ENCODE results near the gene TNRC18.

The TNRC18 gene

DNA sequence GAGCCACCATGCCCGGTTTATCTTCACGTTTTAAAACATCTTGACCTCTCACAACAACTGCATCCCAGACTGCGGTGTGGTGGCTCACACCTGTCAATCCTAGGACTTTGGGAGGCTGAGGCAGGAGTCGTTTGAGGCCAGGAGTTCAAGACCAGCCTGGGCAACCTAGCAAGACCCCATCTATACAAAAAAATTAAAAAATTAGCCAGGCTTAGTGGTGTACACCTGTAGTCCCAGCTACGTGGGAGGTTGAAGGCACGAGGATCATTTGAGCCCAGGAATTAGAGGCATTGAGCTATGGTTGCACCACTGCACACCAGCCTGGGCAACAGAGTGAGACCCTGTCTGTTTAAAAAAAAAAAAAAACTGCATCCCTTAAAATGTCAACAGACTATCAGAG lies 20.2 kb downstream of the TNRC18 start:
- DNase-seq (ENCODE audit: low spot score), result no peak

DNA sequence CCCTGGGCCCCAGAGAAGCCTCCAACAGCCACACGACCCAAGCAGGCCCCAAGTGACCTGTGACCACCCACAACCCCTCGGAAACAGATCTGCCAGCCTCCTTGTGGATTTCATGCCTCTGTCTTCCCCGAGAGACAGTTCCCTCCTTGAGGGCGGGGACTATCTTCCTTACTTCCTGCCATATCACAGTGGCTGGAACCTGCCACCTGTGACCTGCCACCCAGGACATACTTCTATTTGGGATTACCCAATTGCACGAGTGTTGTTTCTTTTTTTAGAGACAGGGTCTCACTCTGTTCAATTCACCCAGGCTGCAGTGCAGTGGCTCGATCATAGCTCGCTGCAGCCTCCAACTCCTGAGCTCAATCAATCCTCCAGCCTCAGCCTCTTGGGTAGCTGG lies 25.9 kb downstream of the TNRC18 start:
- no peak for DNase-seq (ENCODE audit: low spot score)

DNA sequence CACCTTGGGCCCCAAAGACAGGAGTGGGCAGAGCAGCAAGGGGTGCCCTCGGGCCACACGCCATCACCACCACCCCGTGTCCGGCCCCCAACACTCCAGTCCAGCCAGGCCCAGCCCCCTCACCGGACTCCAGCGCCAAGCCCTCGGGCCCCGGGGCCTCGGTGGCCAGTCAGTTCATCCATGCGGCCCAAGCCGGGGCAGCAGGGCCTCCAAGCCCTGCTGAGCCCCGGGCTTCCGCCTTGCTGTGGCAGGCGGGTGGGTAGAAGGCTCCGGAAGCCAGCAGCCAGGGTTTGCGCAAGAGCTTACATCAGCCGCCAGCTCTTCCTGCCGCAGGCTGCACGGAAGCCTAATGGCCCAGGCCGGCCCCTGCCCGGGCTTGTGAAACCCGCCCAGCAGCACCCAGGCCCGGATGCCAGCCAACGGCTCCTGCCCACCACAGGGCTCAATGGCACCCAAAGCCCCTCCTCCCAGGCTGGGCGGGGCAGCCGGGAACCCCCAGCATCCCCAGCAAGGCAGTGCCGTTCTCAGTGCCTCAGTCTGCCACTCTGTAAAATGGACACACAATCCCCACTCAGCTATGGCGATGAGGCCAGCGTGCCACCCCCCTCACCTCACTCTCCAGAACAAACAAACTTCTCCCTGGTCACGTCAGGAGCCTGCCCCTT lies 26.5 kb downstream of the TNRC18 start:
- peak; percentile 93 for DNase-seq (ENCODE audit: low spot score)

DNA sequence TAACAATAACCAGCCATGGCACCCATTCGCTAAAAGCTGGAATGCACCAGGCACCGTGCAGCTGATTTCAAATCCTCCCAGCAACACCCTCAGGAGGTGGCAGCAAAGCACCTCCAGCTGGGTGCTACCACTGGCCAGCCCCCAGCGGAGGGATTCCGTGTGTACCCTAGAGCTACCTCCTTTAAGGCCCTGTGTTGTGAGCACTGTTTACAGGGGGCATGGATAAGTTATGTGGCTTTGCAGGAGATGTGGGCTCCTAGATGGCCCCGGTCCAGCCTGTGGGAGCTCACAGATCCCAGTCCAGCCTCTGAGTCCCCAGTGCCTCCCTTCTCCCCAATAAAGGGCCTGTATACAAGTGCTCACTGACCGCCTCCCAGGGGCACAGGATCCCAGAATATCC lies 27.1 kb downstream of the TNRC18 start:
- no peak for DNase-seq (ENCODE audit: low spot score)

DNA sequence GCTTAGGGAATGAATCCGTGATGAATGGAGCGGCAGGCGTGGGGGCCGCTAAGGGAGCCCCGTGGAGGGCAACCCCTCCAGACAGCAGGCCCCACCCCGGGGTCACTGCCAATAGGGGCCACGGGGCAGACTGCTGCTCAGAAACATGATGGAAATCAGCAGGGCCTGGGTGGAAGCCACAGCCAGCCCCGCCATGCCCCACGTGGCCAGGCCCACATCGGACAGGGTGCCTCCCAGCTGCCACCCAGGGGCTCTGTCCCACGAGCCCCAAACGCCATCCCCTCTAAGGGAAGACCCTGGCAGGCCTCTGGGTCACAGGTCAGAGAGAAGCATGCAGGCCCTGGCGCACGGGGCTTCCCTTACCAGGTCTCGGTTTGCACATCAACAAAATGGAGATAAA lies 28.4 kb downstream of the TNRC18 start:
- no peak for DNase-seq (ENCODE audit: low spot score)

DNA sequence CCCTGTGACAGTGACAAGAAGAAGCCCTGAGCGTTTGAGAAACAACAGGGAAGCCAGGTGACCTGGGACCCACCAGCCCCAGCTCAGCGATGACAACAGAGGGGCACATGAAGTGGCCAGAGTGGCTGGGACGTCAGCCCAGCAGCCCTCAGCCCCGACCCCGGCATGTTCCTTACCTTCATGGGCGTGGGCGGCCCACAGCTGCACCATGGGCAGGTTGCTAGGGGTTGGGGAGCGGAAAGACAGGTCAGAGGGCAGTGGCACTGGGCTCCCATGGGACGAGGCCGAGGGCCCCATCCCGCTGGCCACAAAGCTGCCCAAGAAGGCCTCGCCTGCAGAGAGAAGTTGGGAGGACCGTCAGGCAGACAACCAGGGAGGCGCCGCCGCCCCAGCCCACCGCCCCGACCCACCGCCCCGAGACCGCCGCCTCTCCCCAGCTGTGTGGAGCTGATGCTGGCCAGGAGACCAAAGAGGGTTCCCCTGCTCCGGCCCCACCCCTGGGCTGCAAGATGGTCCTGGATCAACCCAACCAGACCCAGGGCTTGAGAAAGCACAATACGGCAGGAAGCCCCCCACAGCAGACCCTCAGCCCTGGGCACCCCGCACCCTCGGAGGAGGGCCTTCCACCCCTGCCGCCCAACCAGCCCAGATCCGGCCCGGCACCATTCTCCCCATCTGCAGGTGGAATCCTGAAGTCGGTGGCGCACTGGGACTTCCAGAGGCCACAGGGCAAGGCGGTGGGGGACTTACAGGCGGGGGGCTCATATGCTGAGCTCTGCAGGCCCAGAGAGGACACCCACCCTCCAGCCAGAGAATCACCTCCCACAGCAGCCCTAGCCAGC lies 29.1 kb downstream of the TNRC18 start:
- DNase-seq (ENCODE audit: low spot score), result no peak

DNA sequence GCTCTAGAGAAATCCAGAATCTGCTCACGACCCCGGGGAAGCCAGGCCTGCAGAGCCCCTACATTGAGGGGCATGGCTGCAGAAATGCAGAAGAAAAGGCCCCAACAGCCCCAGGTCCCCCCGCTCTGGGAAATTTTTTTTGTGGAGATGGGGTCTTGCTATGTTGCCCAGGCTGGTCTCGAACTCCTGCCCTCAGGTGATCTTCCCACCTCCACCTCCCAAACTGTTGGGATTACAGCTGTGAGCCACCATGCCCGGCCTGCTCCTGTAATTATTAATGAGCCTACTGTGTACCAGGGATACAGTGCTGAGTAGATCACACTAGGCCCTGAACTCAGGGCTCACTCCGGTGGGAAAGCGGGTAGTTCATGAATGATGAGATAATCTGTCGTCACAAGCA lies 29.9 kb downstream of the TNRC18 start:
- no peak for DNase-seq (ENCODE audit: low spot score)

DNA sequence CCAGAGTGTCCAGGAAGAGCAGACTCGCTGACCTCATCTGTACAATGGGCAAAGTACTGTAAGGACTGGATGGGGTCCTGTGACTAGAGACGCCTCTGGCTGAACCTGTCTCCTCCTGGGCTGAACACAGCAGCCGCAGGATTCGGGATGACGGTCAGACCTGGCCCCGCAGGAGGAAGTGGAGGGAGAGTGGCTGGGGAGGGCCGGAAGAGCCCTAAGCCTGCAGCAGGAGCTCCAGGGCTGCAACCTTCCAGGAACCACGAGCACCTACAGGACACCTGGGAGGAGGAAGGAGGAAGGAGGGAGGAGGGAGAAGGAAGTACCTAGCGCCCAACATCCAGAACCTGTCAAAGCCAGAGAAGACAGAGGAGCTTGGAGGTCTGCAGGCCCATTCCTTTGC lies 30.3 kb downstream of the TNRC18 start:
- no peak for DNase-seq (ENCODE audit: low spot score)

DNA sequence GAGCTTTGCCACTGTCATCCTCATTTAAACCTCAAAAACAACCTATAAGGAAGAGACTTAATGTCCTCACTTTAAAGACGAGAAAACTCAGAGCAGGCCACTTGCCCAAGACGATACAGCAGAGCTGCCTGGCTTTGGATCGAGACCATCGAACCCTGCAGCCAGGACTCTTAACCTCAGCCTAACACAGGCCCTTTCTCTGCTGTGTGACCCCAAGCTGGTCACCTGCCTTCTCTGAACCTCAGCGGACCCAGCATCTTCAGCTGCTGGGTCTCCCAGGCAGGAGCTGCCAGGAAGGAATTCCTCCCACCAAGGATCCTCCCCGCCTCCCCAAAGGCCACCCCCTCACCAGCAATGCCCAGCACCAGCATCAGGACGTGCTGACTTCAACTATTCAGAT lies 32.7 kb downstream of the TNRC18 start:
- no peak for DNase-seq (ENCODE audit: low spot score)

DNA sequence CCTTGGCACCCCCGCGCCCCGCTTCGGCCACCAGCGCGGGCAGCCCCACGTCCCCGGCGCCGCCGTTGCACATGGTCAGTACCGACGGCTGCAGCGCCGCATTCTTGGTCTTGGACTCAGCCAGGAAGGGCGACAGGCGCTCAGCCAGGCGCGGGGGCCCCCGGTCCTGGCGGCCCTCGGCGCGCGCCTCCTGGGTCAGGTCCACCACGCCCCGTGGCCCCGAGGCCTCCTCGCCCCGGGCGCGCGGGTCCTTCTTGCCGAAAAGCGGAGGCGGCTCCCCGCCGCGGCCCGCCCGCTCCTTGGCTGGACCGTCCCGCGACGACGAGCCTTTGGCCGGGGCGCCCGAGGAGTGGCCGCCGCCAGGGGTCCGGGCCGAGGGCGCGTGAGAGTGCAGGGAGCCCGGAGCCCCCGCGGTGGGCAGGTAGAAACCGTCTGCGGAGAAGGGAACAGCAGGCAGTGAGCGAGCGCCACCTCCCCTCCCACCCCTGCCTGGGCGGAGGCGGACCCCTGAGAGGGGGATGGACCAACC lies 34.7 kb downstream of the TNRC18 start:
- no peak for DNase-seq (ENCODE audit: low spot score)

DNA sequence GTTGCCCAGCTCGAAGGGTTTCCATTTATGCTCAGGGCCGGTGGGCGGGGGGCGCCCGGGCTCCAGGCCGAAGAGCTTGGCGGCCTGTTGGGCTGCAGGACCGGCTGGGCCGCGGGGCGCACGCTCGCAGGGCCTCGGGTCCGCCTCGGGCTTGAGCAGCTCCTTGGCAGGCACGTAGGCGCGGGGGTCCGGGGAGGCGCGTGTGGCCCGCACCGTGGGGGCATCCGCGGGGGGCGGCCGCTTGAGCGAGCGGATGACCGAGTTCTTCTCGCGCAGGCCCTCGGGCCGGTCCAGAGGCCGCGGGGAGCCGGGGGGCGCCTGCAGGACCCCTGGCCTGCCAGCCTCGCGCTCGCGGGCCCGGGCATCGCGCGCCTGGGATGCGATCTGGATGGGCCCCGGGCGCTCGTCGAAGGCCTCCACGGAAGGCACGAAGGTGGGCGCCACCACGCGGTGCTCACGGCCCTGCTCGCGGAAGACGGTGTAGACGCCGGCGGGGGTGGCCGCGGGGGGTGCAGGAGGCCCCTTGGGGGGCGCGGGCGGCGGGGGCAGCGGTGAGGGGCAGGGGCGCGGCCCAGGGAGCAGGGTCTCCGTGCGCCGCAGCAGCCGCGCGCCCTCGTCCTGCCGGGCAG lies 35.2 kb downstream of the TNRC18 start:
- DNase-seq (ENCODE audit: low spot score), result no peak

DNA sequence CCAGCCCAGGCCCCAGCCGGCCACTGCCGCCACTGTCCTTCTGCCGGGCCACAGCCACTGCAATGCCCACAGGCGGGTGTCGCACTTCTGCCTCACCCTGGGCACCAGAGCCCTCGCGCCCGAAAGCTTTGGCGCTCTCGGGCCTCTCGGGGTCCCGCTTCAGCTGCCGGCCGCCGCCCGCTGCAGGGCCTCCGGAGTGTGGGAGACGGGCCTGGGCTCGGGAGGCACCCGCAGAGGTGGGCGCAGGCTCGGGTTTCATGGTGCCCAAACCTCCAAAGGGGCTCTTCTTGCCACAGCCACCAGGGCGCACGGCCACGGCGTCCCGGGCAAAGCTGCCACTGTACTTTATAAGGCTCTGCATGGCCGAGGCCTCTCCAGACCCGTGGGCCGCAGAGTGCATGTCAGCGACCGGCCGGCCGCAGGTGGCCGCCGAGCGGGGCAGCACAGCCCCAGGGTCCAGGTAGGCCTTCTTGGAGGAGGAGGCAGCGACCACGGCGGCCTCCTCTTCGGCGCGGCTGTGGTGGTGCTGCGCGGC lies 35.9 kb downstream of the TNRC18 start:
- no peak for DNase-seq (ENCODE audit: low spot score)

DNA sequence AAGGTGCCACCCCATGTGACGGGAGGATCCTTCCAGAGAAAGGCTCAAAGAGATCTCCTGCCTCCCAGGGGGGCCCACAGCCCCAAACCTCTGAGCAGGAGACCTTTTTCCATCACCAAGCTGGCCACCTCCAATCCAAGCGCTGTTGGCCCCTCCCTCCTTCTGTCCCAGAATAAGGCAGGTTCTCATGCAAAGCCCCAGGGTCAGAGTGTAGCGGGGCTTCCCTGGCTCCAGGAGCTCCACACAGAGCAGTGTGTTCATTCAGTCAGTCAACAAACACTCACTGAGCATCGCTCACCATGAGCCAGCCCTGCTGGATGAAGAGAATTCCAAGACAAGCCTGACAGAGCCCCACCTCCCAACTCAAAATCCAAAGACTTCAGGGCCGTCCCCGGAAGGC lies 39.0 kb downstream of the TNRC18 start:
- DNase-seq (ENCODE audit: low spot score), result no peak

DNA sequence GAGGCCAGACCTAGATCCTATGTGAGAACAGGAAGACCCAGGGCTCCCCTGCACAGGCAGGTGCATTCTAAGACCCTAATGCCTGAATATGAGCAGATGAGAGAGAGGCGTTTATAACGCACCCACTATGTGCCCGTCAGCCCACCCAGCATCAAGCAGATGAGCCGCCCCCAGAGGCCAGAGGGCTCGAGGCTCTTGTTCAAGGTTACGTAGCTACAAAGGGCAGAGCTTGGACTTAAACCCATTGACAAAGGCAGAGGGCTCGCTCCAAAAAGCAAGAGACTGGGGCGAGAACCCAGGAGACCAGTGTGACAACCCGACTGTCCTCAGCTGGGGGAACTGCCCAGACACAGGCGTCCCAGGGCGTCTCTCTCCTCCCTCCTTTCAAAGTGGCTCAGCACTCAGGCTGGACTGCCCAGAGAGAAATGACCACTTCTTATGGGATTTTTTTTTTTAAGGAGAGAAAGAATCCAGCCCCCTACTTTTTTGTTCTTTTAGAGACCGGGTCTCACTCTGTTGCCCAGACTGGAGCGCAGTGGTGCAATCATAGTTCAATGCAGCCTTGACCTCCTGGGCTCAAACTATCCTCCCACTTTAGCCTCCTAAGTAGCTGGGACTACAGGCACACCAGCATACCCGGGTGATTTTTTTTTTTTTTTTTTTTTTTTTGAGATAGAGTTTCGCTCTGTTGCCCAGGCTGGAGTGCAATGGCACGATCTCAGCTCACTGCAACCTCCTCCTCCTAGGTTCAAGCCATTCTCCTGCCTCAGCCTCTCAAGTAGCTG lies 40.1 kb downstream of the TNRC18 start:
- no peak for DNase-seq (ENCODE audit: low spot score)

DNA sequence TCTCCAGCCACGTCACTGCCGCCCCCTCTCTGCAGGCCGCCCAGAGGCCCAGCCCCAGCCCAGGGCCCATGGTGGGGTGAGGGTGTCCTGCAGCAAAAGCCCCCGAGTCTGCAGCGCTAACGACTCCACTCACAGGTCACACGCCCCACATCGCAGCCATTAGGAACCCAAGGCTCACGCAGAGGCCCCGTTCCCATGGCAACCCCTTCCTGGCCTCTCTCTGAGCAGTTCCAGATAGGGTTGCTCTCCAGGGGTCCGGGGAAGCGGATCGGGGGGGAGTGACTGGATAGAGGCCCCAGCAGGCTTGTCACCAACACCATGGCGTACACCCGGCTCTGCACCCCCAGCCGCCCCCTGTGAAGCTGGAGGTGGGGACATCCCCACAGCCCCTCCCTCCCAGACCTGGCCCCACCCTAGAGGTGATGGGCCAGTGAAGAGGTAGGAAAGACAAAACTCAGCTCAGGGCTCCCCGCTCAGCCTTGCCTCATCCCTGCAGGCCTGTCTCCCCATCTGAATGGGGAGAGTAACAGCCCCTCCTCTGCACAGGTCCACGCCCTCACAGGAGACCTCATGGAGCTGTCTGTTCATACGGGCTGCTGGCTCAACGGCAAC lies 41.2 kb downstream of the TNRC18 start:
- DNase-seq (ENCODE audit: low spot score), result no peak

DNA sequence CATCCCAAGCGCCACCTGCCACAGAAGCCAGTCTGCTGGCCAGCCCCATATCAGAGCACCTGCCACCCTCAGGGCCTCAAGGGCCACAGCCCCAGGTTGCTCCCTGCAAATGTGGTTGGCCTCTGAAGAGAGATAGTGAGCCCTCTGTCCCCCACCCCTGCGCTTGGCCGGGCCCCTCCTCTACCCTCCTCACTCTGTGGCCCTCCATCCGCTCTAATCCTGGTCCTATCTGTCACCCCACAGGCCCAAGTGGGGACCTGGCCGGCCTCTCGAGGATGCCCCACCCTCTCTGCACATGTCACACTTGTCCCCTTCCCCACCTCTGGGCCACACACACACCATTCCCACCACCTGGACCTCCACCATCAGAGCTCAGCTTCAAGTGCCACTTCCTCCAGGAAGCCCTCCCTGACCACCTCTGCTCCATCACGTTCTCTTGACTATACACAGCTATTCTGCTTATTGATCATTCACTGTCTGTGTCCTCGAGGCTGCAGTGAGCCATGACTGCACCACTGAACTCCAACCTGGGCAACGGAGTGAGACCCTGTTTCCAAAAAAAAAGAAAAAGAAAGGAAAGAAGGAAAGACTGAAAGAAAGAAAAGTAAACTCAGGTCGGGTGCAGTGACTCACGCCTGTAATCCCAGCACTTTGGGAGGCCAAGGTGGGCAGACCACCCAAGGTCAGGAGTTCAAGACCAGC lies 42.4 kb downstream of the TNRC18 start:
- DNase-seq (ENCODE audit: low spot score), result no peak

DNA sequence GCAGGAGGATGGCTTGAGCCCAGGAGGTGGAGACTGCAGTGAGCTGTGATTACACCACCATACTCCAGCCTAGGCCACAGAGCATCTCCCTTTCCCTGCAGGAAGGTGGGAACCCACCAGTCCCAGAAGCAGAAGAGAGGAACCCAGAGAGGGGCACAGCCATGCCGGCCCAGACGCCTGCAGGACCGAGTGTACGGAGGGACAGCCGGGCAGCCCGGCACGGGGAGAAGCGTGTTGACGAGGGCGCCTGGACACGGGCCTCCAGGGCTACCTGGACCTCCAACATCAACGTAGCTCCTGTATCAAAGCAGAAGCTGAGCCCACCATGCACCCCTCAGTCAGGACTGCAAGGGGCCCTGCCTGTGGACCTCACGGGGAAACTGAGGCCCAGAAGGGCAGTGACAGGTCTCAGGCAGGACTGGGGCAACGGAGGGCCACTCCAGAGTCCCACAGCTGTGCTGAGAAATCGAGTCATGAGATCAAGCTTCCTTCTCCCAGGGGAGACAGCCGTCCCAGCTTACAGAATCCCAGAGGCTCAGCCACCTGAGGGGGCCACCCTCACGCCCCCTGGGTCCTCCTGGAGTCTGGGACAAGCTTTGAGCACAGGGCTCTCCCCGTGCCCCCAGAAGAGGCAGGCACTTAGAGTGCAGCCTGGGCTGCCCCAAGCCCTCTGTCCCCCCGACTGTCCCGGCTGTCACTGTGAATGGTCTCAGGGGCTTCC lies 43.1 kb downstream of the TNRC18 start:
- no peak for DNase-seq (ENCODE audit: low spot score)

DNA sequence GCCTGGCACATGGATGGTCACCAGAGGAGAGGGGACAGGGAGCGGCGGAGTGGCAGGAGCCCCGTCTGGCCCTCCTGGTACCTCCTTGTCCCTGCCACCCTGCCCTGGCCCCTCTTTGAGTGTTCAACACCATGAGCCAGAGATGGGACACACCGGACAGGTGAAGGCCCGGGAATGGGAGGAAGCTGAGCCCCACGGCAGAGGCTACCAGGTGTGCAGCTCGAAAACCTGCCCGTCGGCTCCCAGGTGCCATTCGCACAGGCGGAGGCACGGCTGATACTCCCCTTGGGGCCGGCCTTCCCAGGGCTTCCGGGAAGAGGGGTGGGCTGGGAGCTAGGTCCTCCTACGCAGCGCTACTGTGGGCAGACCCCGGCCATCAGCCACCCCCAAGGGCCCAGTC lies 44.1 kb downstream of the TNRC18 start:
- DNase-seq (ENCODE audit: low spot score), result no peak

DNA sequence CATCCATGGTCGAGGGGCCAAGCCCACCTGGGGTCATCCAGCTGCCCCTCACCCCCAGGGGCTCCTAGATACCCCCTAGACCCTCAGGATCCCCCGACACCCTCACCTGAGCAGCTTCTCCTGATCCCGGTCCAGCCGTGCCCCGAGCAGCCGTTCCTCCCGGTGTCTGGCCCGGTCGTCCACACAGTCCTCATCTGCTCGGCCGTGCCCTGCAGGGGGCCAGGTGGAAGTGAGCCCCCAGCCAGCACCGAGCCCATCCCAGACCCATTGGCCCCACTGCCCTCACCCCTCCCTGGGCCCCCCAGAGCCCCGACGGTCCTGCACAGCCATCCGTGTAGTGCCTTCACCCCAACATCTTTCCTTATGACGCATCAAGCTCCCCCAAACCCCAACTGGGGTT lies 45.8 kb downstream of the TNRC18 start:
- no peak for DNase-seq (ENCODE audit: low spot score)

DNA sequence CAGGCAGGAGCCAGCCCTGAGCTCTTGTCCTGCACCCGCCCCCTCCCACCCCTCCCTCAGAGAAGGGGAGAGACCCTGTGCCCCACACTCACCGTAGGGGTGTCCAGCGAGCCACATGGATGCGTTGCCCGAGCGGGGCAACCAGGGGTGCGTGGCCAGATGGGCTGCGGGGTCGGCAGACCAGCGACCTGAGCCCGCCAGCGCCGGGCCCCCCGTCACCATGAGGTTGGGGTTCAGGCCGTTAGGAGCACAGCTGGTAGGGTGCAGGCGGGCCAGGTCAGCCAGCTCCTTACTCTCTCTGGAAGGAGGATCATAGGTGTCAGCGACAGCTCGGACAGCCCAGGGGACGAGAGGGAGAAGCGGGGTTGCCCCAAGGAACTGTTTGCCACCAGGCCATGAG lies 46.4 kb downstream of the TNRC18 start:
- no peak for DNase-seq (ENCODE audit: low spot score)
